GM12865 (cell line): Measurements from ENCODE around the gene POLE.

Experiments
- DNase-seq: peaks from one replicate; pipeline ENCODE4 v3.0.0; 2010; ENCODE audit warnings: low read depth
- H3K4me3 ChIP-seq: 2 replicates; pipeline ENCODE4 v1.5.1; 2011; ENCODE audit warnings: mild to moderate bottlenecking, low read depth, low read length, control low read depth
- CTCF ChIP-seq: IDR thresholded peaks from 2 replicates; pipeline ENCODE4 v1.5.1; 2011; ENCODE audit warnings: low read length, control low read depth, low read depth, inconsistent platforms; ENCODE audit not compliant: insufficient read depth; ENCODE audit errors: missing control alignments

POLE gene

DNA sequence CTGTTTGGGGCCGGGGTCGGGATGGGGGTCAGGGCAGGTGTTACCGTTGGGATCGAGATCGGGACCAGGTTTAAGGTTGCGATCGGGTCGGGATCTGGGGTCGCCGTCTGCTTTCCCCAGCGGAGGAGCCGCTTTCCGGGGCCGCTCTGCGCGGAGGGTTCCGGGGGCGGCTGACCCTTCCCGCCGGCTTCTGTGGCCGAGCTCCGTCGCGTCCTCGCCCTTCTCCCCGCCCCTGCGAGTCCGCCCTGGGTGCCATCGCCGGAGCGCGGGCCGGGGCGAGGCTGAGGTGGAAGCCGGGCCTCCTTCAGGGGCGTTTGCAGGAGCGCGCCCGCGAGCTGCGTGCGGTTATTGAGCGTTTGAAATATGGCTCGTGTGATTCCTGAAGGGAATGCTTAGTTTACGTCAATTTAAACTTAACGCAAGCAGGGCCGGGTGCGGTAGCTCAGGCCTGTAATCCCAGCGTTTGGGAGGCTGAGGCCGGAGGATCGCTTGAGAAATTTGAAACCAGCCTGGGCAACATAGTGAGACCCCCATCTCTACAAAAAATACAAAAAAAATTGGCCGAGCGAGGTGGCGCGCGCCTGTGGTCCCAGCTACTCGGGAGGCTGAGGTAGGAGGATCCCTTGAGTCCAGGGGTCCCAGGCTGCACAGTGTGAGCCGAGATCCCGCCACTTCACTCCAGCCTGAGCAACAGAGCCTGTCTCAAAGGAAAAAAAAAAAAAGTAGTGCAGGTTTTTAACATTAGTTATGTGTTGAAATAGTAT is 24.1 kb upstream of the POLE start:
- no peak for TF ChIP-seq CTCF
- peak overlapping the region; percentile 90 for H3K4me3 ChIP-seq
- peak; percentile 57 for DNase-seq

- TF ChIP-seq CTCF: no peak
- H3K4me3 ChIP-seq: peak within 1 kb of the TSS; percentile 90
- DNase-seq: peak; percentile 98
Observed at GRCh38 chr12:132710405-132711079, 23.4 kb upstream of the POLE start, which contains the start of gene PGAM5. PGAM5 (plus strand) TSS chr12:132710842; CDS start chr12:132710877, 35 bp downstream.

DNA sequence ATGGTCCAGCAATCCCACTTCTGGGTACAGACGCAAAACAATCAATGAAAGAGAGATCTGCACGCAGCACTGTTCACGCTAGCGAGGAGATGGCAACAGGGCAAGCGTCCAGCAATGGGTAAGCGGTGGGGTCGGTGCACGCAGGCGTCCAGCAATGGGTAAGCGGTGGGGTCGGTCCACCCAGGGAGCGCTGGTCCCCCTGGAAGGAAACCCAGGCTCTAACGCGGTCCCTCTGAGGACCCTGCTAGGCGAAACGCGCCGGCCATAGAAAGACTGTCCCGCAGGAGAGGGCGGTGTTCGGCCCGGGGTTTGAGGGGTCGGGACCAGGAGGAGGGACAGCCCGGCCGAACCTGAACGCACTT is 22.9 kb upstream of the POLE start:
- peak overlapping the region; percentile 76 for H3K4me3 ChIP-seq
- peak; percentile 33 for DNase-seq
- TF ChIP-seq CTCF: no peak

DNA sequence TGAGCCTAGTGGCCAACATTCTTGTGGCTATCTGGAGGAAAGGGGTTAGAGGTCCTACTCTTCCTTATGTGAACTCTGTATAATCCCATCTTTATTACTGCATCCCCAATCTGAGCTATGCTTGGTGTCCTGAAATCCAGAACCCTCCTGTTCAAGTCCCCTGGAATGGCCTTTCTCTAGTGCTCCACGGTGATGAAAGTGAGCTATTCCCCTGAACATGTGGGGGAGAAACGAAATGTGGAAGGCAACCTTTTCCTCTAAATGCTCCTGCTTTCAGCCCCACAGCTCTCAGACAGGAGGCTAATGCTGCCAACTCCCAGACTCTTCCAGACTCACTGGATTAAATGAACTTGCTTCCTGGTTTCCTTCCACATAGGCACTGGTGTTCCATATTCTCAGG is 21.0 kb upstream of the POLE start:
- TF ChIP-seq CTCF: no peak
- H3K4me3 ChIP-seq: no peak overlapping the region
- DNase-seq: no peak

DNA sequence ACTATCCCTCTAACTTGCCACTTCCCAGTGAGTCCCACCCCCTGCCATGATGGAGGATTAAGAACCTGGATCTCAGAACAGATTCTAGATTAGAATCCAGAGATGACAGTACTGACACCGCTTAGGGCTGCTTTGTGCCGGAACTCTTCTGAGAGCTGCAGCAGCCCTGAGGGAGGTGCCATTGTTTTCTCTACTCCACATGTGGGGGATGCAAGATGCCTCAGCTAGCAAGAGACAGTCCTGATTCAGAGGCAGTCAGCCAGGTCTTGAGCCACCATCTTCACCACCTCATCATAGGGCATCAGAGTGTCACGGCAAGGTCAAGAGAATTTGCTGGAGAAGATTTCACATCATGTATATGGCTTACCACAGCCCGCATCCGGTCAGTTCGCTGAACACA is 20.1 kb upstream of the POLE start:
- no peak for TF ChIP-seq CTCF
- no peak for DNase-seq

DNA sequence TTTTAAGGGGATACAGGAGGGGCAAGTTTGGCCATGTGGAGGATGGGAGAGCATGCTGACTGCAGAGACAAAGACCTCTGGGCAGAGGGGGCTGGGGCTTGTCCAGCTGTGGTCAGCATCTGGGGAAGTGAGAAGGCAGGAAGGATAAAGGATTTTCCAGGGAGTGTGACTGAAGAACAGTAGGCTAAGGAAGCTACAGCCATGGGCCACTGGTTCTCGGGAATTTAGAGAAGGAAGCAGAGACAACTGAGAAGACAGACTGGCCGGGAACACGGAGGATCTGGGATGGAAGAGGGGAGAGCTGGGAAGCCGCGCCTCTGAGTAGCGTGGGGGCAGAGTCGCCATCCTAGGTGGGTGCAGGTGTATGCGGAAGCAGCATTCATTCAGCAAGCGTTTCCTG is 16.5 kb upstream of the POLE start:
- no peak for DNase-seq
- H3K4me3 ChIP-seq: no peak overlapping the region
- no peak for TF ChIP-seq CTCF

More for the DNA sequence above, 20.1 kb upstream of the POLE start:
- H3K4me3 ChIP-seq: no peak overlapping the region
